Stimulated activated CD4-positive, alpha-beta T cell treated with anti-CD3 and anti-CD28 coated beads, TNF-alpha, amount 100 ng/mL, for 1 hour (primary cell): ENCODE data around the gene HERPUD2.

Experiments used
- DNase-seq, 3 donors: peaks; one replicate each; pipeline ENCODE4 v3.0.0-alpha.2; 2020; ENCODE audit warnings: low read depth in 3 of 3, low spot score in 1 of 3

The HERPUD2 gene

GRCh38 chr7:35694784-35695472 lies at the start of gene HERPUD2:
Gene HERPUD2, minus strand, starts transcription at chr7:35695135. Its CDS starts 805 bp downstream, at chr7:35694330.
- DNase-seq: peak; percentile 72 to 83 (median 77)

- no peak for DNase-seq
These were observed 44.0 kb upstream of the HERPUD2 start for GRCh38 chr7:35738889-35739288.

GRCh38 chr7:35736725-35737124 lies 41.8 kb upstream of the HERPUD2 start:
- DNase-seq: no peak

GRCh38 chr7:35735396-35735795 lies 40.5 kb upstream of the HERPUD2 start:
- no peak for DNase-seq

- DNase-seq: no peak
These were observed 39.1 kb upstream of the HERPUD2 start for GRCh38 chr7:35734001-35734483.

GRCh38 chr7:35731349-35731748 lies 36.4 kb upstream of the HERPUD2 start:
- no peak for DNase-seq

- no peak for DNase-seq
These were observed 34.3 kb upstream of the HERPUD2 start for GRCh38 chr7:35729061-35729783.

GRCh38 chr7:35728412-35729060 lies 33.6 kb upstream of the HERPUD2 start:
- DNase-seq: no peak

- no peak for DNase-seq
These were observed 32.6 kb upstream of the HERPUD2 start for GRCh38 chr7:35727571-35727970.

- DNase-seq: no peak
These were observed 31.7 kb upstream of the HERPUD2 start for GRCh38 chr7:35726654-35727053.

GRCh38 chr7:35725280-35725680 lies 30.3 kb upstream of the HERPUD2 start:
- DNase-seq: peak in 1 of 3 donors; percentile 23

GRCh38 chr7:35723011-35723410 lies 28.1 kb upstream of the HERPUD2 start:
- DNase-seq: no peak

GRCh38 chr7:35722054-35722849 lies 27.3 kb upstream of the HERPUD2 start:
- DNase-seq: no peak

- no peak for DNase-seq
These were observed 26.4 kb upstream of the HERPUD2 start for GRCh38 chr7:35721288-35721687.

- no peak for DNase-seq
These were observed 25.9 kb upstream of the HERPUD2 start for GRCh38 chr7:35720849-35721248.

GRCh38 chr7:35720032-35720431 lies 25.1 kb upstream of the HERPUD2 start:
- DNase-seq: no peak

- DNase-seq: no peak
These were observed 23.1 kb upstream of the HERPUD2 start for GRCh38 chr7:35718047-35718446.

GRCh38 chr7:35717516-35717915 lies 22.6 kb upstream of the HERPUD2 start:
- DNase-seq: no peak

- DNase-seq: no peak
These were observed 22.1 kb upstream of the HERPUD2 start for GRCh38 chr7:35717013-35717412.

GRCh38 chr7:35716038-35716803 lies 21.3 kb upstream of the HERPUD2 start:
- no peak for DNase-seq
